OCI-LY3 (cell line): ENCODE data around the gene SELENOO.

Experiments
- H2AFZ ChIP-seq: fragments of 200-600, 300-600 bp; shearing (Covaris generic); 2 replicates; pipeline ENCODE4 v1.6.0; 2014; ENCODE audit warnings: antibody characterized with exemption, low read depth, low read length
- H3K27ac ChIP-seq: fragments of 200-600, 300-600 bp; sonication (generic); 2 replicates; pipeline ENCODE4 v1.5.1; 2014; ENCODE audit warnings: mild to moderate bottlenecking, low read length, moderate library complexity, mixed read lengths
- H3K27me3 ChIP-seq: fragments of 200-600, 300-600 bp; sonication (generic); 2 replicates; pipeline ENCODE4 v1.6.1; 2014; ENCODE audit warnings: low read depth, low read length, mixed read lengths
- H3K36me3 ChIP-seq: fragments of 200-600, 300-600 bp; sonication (generic); replicated peaks from 2 replicates; pipeline ENCODE3; 2014; ENCODE audit warnings: low read depth, low read length, mixed read lengths
- H3K4me1 ChIP-seq: fragments of 300-600, 200-600 bp; sonication (generic); 2 replicates; pipeline ENCODE4 v1.6.1; 2014; ENCODE audit warnings: low read length, mixed read lengths
- H3K4me2 ChIP-seq: fragments of 200-600, 300-600 bp; sonication (generic); 2 replicates; pipeline ENCODE4 v1.6.1; 2014; ENCODE audit warnings: low read length, mixed read lengths
- H3K4me3 ChIP-seq: fragments of 300-600, 200-600 bp; sonication (generic); 2 replicates; pipeline ENCODE4 v1.5.1; 2014; ENCODE audit warnings: antibody characterized with exemption, mild to moderate bottlenecking, low read length, moderate library complexity
- H3K79me2 ChIP-seq: fragments of 300-600, 200-600 bp; shearing (Covaris generic); 2 replicates; pipeline ENCODE4 v1.6.1; 2014; ENCODE audit warnings: mild to moderate bottlenecking, low read length, mixed read lengths
- H3K9ac ChIP-seq: fragments of 300-600, 200-600 bp; shearing (Covaris generic); 2 replicates; pipeline ENCODE4 v1.6.0; 2014; ENCODE audit warnings: mild to moderate bottlenecking, low read length, moderate library complexity
- H3K9me3 ChIP-seq: fragments of 200-600, 300-600 bp; shearing (Covaris generic); 2 replicates; pipeline ENCODE4 v1.6.1; 2014; ENCODE audit warnings: low read length, mixed read lengths; ENCODE audit not compliant: insufficient read depth
- H4K20me1 ChIP-seq: fragments of 200-600, 300-600 bp; sonication (generic); 2 replicates; pipeline ENCODE4 v1.6.1; 2016; ENCODE audit warnings: low read length, mixed read lengths; ENCODE audit not compliant: insufficient read depth
- EZH2phosphoT487 ChIP-seq: fragments of 200-600 bp; shearing (Covaris generic); IDR thresholded peaks from 2 replicates; pipeline ENCODE4 v1.6.1; 2018; ENCODE audit warnings: antibody characterized with exemption, mixed run types, low read depth
- TF ChIP-seq, protein P1 (sequence below): fragments of 200-600, 300-600 bp; sonication (generic); IDR thresholded peaks from 2 replicates; pipeline ENCODE4 v1.5.1; 2014; ENCODE audit warnings: antibody characterized with exemption, low read length, low read depth

The SELENOO gene

DNA sequence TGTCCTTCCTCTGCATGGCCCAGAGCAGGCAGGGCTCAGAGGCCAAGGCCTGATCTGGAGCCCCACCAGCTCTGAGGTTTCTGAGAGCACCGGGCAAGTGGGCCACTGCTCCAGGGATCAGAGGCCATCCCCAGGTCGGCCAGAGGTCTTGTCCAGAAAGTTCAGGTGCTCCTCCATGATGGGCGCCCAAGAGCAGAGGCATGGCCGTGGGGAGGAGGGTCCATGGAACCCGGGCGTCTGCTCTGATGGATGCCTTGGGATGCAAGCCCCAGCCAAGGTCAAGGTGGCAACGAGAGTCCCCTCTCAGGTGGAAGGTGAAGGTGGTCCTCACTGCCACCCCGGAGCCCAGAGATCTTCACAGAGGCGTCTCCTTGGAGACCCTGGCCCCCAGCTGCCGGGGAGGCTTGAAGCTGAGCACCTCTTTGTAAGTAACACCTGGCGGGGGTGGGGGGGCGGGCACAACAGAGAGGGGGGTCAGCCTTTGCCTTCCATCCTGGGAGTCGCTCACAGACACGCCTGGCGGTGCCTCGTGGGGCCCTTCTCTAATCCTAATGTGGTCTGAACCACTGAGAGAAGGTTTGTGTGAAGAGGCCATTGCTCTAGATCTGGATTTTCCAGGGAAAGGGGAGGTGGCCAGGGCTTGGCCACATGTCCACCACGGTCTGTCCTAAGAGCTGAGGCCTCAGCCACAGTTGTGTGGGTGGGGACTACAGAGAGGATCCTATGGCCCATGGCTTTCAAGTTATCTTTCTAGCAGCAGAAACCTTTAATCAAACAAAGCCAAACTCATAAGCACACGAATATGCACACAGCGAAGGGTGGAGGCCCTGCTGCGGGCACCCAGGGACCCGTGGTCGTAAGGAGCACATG, 52.5 kb downstream of the SELENOO start:
- H3K27me3 ChIP-seq, result no peaks in the 10 kb centered on the region
- no peak for TF ChIP-seq EZH2phosphoT487
- TF ChIP-seq, protein P1, sequence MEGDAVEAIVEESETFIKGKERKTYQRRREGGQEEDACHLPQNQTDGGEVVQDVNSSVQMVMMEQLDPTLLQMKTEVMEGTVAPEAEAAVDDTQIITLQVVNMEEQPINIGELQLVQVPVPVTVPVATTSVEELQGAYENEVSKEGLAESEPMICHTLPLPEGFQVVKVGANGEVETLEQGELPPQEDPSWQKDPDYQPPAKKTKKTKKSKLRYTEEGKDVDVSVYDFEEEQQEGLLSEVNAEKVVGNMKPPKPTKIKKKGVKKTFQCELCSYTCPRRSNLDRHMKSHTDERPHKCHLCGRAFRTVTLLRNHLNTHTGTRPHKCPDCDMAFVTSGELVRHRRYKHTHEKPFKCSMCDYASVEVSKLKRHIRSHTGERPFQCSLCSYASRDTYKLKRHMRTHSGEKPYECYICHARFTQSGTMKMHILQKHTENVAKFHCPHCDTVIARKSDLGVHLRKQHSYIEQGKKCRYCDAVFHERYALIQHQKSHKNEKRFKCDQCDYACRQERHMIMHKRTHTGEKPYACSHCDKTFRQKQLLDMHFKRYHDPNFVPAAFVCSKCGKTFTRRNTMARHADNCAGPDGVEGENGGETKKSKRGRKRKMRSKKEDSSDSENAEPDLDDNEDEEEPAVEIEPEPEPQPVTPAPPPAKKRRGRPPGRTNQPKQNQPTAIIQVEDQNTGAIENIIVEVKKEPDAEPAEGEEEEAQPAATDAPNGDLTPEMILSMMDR, result no peak
- no peaks in the 10 kb centered on the region for H3K79me2 ChIP-seq
- H3K4me1 ChIP-seq, result peaks cover 9% of the 10 kb centered on the region; the same call in 1 of the 2 replicates
- no peak overlapping the region for H3K4me3 ChIP-seq
- no peak overlapping the region for H2AFZ ChIP-seq
- no peak overlapping the region for H3K27ac ChIP-seq
- no peak overlapping the region for H3K4me2 ChIP-seq
- no peaks in the 10 kb centered on the region for H3K36me3 ChIP-seq
- no peaks in the 10 kb centered on the region for H4K20me1 ChIP-seq
- H3K9ac ChIP-seq, result no peak overlapping the region
- no peaks in the 10 kb centered on the region for H3K9me3 ChIP-seq

DNA sequence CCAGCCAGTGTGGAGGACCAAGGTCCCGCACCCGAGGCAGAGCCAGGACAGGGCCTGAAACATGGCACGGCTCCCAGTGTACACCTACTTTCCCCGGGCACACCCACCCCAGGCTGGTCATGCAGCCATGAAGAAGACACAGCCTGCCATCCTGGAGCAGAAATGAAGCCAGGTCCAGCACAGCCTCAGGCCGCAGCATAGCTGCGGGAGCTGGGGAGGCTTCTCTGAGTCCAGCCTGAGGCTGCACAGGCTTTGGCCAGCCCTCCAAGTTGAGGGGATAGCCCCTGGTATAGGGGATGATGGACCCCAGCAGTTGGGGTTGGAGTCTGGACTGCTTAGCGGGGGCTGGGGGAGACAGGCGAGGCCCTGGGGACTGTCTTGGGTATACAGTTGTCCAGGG, 53.1 kb downstream of the SELENOO start:
- Histone ChIP-seq H4K20me1 (no peaks in the 10 kb centered on the region), H3K4me3 (no peak overlapping the region), H3K4me1 (peaks cover 9% of the 10 kb centered on the region; the same call in 1 of the 2 replicates), H3K36me3 (no peaks in the 10 kb centered on the region), H3K9me3 (no peaks in the 10 kb centered on the region), H3K79me2 (no peaks in the 10 kb centered on the region; the same call in 1 of the 2 replicates), H3K9ac (no peak overlapping the region), H3K27me3 (no peaks in the 10 kb centered on the region), H3K27ac (no peak overlapping the region), H3K4me2 (no peak overlapping the region), H2AFZ (no peak overlapping the region)
- no peak for TF ChIP-seq EZH2phosphoT487
- TF ChIP-seq, protein P1, result no peak

DNA sequence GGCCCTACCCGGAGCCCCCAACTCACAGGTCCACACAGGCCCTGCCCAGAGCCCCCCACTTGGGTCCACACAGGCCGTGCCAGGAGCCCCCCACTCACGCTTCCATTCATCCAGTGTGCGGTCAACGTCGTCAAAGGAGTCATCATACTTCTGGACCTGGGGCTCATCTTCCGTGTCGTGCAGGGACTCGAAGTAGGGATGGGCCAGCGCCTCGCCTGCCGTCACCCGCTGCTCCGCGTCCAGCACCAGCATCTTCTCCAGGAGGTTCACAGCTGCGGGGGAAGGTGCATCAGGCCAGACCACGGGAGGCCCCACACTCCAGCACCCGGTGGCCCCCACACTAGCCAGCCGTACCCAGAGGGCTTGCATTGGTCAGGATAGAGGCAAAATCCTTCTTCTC, 54.3 kb downstream of the SELENOO start:
- Histone ChIP-seq H4K20me1 (no peaks in the 10 kb centered on the region), H3K4me1 (peaks cover 8% of the 10 kb centered on the region; the same call in 1 of the 2 replicates), H3K27ac (no peak overlapping the region), H3K36me3 (no peaks in the 10 kb centered on the region), H3K9ac (no peak overlapping the region), H3K79me2 (peaks cover 8% of the 10 kb centered on the region), H3K9me3 (no peaks in the 10 kb centered on the region), H3K4me3 (no peak overlapping the region), H2AFZ (no peak overlapping the region), H3K27me3 (no peaks in the 10 kb centered on the region), H3K4me2 (no peak overlapping the region)
- TF ChIP-seq EZH2phosphoT487, result no peak
- TF ChIP-seq, protein P1, result no peak

DNA sequence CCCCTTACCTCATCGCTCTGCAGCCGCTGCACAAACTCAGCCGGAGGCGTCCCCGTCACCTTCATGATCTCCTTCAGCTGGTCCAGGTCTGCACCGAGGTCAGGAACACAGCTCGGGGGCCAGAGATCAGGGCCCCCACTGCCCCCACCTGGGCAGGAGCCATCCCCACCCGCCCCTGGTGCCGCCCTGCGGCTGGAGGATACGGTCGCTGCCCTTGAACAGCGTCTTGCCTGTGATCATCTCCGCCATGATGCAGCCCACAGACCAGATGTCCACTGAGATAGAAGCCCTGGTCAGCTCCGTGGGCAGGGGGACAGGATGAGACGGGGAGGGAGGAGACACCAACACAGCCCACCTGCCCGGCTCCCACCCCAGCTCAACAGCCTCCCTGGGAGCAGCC, 54.8 kb downstream of the SELENOO start:
- Histone ChIP-seq H3K4me3 (no peak overlapping the region), H3K4me2 (no peak overlapping the region), H2AFZ (no peak overlapping the region), H4K20me1 (no peaks in the 10 kb centered on the region), H3K9ac (no peak overlapping the region), H3K36me3 (no peaks in the 10 kb centered on the region), H3K79me2 (peaks cover 13% of the 10 kb centered on the region), H3K9me3 (no peaks in the 10 kb centered on the region), H3K27ac (no peak overlapping the region), H3K4me1 (peaks cover 8% of the 10 kb centered on the region; the same call in 1 of the 2 replicates), H3K27me3 (no peaks in the 10 kb centered on the region)
- TF ChIP-seq, protein P1, result no peak
- TF ChIP-seq EZH2phosphoT487, result no peak
